Esophagus muscularis mucosa (tissue), 4 donors: ENCODE results near the gene EBF3.

Experiments used
- CTCF ChIP-seq, 3 experiments: fragments of 200-600 bp in 2 of 3; fragments of 450-650 bp in 1 of 3; sonication (generic) in 2 of 3; IDR thresholded peaks; one replicate each; pipeline ENCODE4 v1.5.1; 2017 to 2019; ENCODE audit warnings: antibody characterized with exemption in 3 of 3, mild to moderate bottlenecking in 2 of 3, moderate library complexity in 1 of 3
- EP300 ChIP-seq: sonication (generic); formaldehyde crosslinking; IDR thresholded peaks from one replicate; pipeline ENCODE4 v1.6.1; 2017; ENCODE audit warnings: antibody characterized with exemption
- POLR2A ChIP-seq: fragments of 450-650 bp; IDR thresholded peaks from one replicate; pipeline ENCODE4 v1.6.1; 2017; ENCODE audit warnings: antibody characterized with exemption, moderate library complexity, mild to moderate bottlenecking, low read depth
- POLR2AphosphoS5 ChIP-seq, 2 donors: sonication (generic); formaldehyde crosslinking; IDR thresholded peaks; one replicate each; pipeline ENCODE4 v1.6.1; 2017; ENCODE audit warnings: antibody characterized with exemption in 2 of 2

- TF ChIP-seq POLR2AphosphoS5 (IDR thresholded peaks at IDR 0.05) (no peak), CTCF (IDR thresholded peaks at IDR 0.05) (no peak), POLR2A (no peak), EP300 (no peak)
Measured at GRCh38 chr10:130002606-130003005, 38.5 kb upstream of the EBF3 start.
